Breast epithelium (tissue), 3 donors: ENCODE results near the gene ID1.

Experiments used
- CTCF ChIP-seq, 3 donors: fragments of 450-650 bp; IDR thresholded peaks; one replicate each; pipeline ENCODE4 v1.5.1; 2016 to 2017; ENCODE audit warnings: antibody characterized with exemption in 3 of 3, mild to moderate bottlenecking in 3 of 3, moderate library complexity in 3 of 3
- POLR2AphosphoS5 ChIP-seq, 3 donors: sonication (generic); formaldehyde crosslinking; IDR thresholded peaks; one replicate each; pipeline ENCODE4 v1.6.1; 2017; ENCODE audit warnings: antibody characterized with exemption in 3 of 3

DNA sequence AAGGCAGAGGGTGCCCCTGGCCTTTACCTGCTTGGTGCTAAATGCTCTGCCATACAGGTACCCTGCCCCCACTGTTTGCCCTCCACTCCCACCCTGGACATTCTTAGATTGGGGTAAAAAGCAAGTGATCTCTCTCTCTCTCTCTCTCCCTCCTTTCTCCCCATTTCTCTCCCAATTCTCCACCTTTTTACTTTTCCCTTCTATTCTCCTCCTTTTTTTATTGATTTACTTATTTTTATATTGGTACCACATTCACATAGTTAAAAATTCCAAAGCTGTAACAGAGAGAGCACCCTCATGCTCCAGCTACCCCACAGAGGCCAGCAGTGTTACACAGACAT lies 37.7 kb upstream of the ID1 start:
- no peak for TF ChIP-seq CTCF (IDR thresholded peaks at IDR 0.05)
- no peak for TF ChIP-seq POLR2AphosphoS5 (IDR thresholded peaks at IDR 0.05)
